Mucosa of descending colon (tissue), 3 donors: ENCODE results near the gene SPRED1. TPM values are rescaled to one million over a fixed set of nuclear protein-coding genes. Genes with fewer than 3 reads are reported as not detected.

Source experiments
- ATAC-seq: fragments of 200-7000 bp; cut with Tn5 transposase; one replicate; pipeline ENCODE4 v1.9.1; 2020; ENCODE audit warnings: mild to moderate bottlenecking, moderate library complexity
- DNase-seq, 3 donors: peaks; one replicate each; pipeline ENCODE4 v3.0.0-alpha.2; 2020
- H3K36me3 ChIP-seq: fragments of 200-600 bp; one replicate; pipeline ENCODE4 v1.8.0; 2021; ENCODE audit warnings: low read depth, mild to moderate bottlenecking
- H3K4me1 ChIP-seq: fragments of 200-600 bp; one replicate; pipeline ENCODE4 v1.8.0; 2021; ENCODE audit warnings: low read depth, mild to moderate bottlenecking
- H3K4me3 ChIP-seq: fragments of 200-600 bp; one replicate; pipeline ENCODE4 v1.8.0; 2021; ENCODE audit warnings: mild to moderate bottlenecking
- H3K9me3 ChIP-seq: fragments of 200-600 bp; one replicate; pipeline ENCODE4 v1.8.0; 2021; ENCODE audit warnings: mild to moderate bottlenecking
- CTCF ChIP-seq: fragments of 200-600 bp; IDR thresholded peaks from one replicate; pipeline ENCODE4 v1.8.0; 2022; ENCODE audit warnings: antibody characterized with exemption, mild to moderate bottlenecking
- intact Hi-C, 2 donors: fragments of 100-400 bp; cut with DNase I in 1 of 2; cut with micrococcal nuclease in 1 of 2; formaldehyde crosslinking; loops; one replicate each; pipeline versions ENCODE4 v1.11.0 to v1.11.1; 2022; cut with DNase I, micrococcal nuclease
- total RNA-seq, 3 donors: library from RNA; stranded (reverse); fragmentation: NEBNext Ultra II Directional in 2 of 3; extraction: Animal tissue kit (Norgen Biotek cat#: 25700) in 2 of 3; gene quantifications; one replicate each; pipeline versions ENCODE4 v1.2.1 to v1.2.4, GENCODE V29; 2021 to 2023
- donor health status: DM: no; HTN: no; CAD: no; lungs with moderate emphysema.
- donor health status: DM: no; HTN: no; CAD: no.
- donor health status: DM: no; HTN: yes; CAD: no.

Gene SPRED1
- total RNA-seq, 3 donors from 2014 or later, result 19.6 to 25.5 (median 23.1) TPM

GRCh38 chr15:38285456-38285855, 32.8 kb downstream of the SPRED1 start:
- H3K4me3 ChIP-seq, result no peak overlapping the region
- intact Hi-C loops, result no loop called here
- ATAC-seq, result no peak
- H3K9me3 ChIP-seq, result no peaks in the 10 kb centered on the region
- no peak for TF ChIP-seq CTCF
- no peaks in the 10 kb centered on the region for H3K36me3 ChIP-seq
- no peaks in the 10 kb centered on the region for H3K4me1 ChIP-seq
- DNase-seq, result no peak

- H3K9me3 ChIP-seq, result no peaks in the 10 kb centered on the region
- no peak for DNase-seq
- TF ChIP-seq CTCF, result no peak
- no peak for ATAC-seq
- intact Hi-C loops, result no loop called here
- H3K4me1 ChIP-seq, result peaks cover 6% of the 10 kb centered on the region
- no peaks in the 10 kb centered on the region for H3K36me3 ChIP-seq
- H3K4me3 ChIP-seq, result no peak overlapping the region
Observed at GRCh38 chr15:38294126-38294525, 41.5 kb downstream of the SPRED1 start.

GRCh38 chr15:38297623-38298388, 45.2 kb downstream of the SPRED1 start:
- ATAC-seq (no peak), DNase-seq (no peak)
- no peak for TF ChIP-seq CTCF
- Histone ChIP-seq H3K9me3 (no peaks in the 10 kb centered on the region), H3K4me3 (no peak overlapping the region), H3K36me3 (no peaks in the 10 kb centered on the region), H3K4me1 (peaks cover 6% of the 10 kb centered on the region)
- intact Hi-C loops, result no loop called here

GRCh38 chr15:38299216-38299615, 46.6 kb downstream of the SPRED1 start:
- no peak overlapping the region for H3K4me3 ChIP-seq
- intact Hi-C loops, result no loop called here
- DNase-seq (no peak), ATAC-seq (no peak)
- no peaks in the 10 kb centered on the region for H3K36me3 ChIP-seq
- no peak for TF ChIP-seq CTCF
- no peaks in the 10 kb centered on the region for H3K9me3 ChIP-seq
- no peaks in the 10 kb centered on the region for H3K4me1 ChIP-seq

- intact Hi-C loops, result no loop called here
- ATAC-seq, result no peak
Observed at GRCh38 chr15:38300395-38300794, 47.8 kb downstream of the SPRED1 start.

More at GRCh38 chr15:38300395-38300794, 47.8 kb downstream of the SPRED1 start:
- Histone ChIP-seq H3K9me3 (no peaks in the 10 kb centered on the region), H3K4me1 (no peaks in the 10 kb centered on the region), H3K4me3 (no peak overlapping the region), H3K36me3 (no peaks in the 10 kb centered on the region)
- no peak for TF ChIP-seq CTCF
- no peak for DNase-seq
